Subcutaneous adipose tissue (tissue), 4 donors: Measurements from ENCODE around the gene BHLHA9. TPM values are rescaled to one million over a fixed set of nuclear protein-coding genes. Genes with fewer than 3 reads are reported as not detected.

ENCODE experiments used
- total RNA-seq, 4 donors: library from RNA; depleted of rRNA; stranded (reverse); fragments of >200 nt; gene quantifications; one replicate each; pipeline ENCODE4 v1.1.0, GENCODE V29; 2016
- TF ChIP-seq, protein P1 (sequence below): fragments of 450-650 bp; IDR thresholded peaks from one replicate; pipeline ENCODE4 v1.5.1; 2016; ENCODE audit warnings: low read depth, mild to moderate bottlenecking, control low read depth, antibody characterized with exemption, moderate library complexity

BHLHA9 gene
- total RNA-seq, 4 donors from 2014 or later, result not detected

GRCh38 chr17:1301546-1301945 is 31.3 kb downstream of the BHLHA9 start:
- TF ChIP-seq, protein P1, sequence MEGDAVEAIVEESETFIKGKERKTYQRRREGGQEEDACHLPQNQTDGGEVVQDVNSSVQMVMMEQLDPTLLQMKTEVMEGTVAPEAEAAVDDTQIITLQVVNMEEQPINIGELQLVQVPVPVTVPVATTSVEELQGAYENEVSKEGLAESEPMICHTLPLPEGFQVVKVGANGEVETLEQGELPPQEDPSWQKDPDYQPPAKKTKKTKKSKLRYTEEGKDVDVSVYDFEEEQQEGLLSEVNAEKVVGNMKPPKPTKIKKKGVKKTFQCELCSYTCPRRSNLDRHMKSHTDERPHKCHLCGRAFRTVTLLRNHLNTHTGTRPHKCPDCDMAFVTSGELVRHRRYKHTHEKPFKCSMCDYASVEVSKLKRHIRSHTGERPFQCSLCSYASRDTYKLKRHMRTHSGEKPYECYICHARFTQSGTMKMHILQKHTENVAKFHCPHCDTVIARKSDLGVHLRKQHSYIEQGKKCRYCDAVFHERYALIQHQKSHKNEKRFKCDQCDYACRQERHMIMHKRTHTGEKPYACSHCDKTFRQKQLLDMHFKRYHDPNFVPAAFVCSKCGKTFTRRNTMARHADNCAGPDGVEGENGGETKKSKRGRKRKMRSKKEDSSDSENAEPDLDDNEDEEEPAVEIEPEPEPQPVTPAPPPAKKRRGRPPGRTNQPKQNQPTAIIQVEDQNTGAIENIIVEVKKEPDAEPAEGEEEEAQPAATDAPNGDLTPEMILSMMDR, result no peak

- TF ChIP-seq, protein P1, result no peak
Observed at GRCh38 chr17:1302761-1303160, 32.5 kb downstream of the BHLHA9 start.

- TF ChIP-seq, protein P1, result no peak
Observed at GRCh38 chr17:1304522-1304921, 34.3 kb downstream of the BHLHA9 start.

DNA sequence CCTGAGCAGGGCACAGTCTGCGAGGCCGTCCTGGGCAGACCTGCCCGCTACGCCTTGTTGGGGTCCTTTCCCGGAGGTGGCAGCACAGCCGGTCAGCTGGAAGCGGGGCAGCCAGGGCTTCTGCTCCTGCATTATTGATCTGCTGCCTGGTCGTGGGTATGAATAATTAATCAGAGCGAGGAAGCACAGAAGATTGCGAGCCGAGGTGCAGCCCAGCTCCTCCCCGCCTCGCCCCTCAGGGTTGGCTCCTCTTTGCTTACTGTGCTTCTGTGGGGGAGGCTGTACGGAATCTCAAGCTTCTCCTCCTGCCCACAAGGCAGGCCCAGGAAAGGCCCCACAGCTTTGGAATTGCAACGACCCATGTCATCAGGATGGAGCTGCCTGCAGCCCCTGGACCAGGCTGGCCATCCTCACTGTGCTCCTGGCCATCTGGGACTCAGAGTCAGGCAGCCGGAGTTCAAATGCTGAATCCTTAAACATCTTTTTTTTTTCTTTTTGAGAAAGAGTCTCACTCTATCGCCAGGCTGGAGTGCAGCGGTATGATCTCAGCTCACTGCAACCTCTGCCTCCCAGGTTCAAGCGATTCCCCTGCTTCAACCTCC is 34.8 kb downstream of the BHLHA9 start:
- TF ChIP-seq, protein P1, result no peak

- TF ChIP-seq, protein P1, result no peak
Observed at GRCh38 chr17:1312261-1312870, 42.1 kb downstream of the BHLHA9 start.

DNA sequence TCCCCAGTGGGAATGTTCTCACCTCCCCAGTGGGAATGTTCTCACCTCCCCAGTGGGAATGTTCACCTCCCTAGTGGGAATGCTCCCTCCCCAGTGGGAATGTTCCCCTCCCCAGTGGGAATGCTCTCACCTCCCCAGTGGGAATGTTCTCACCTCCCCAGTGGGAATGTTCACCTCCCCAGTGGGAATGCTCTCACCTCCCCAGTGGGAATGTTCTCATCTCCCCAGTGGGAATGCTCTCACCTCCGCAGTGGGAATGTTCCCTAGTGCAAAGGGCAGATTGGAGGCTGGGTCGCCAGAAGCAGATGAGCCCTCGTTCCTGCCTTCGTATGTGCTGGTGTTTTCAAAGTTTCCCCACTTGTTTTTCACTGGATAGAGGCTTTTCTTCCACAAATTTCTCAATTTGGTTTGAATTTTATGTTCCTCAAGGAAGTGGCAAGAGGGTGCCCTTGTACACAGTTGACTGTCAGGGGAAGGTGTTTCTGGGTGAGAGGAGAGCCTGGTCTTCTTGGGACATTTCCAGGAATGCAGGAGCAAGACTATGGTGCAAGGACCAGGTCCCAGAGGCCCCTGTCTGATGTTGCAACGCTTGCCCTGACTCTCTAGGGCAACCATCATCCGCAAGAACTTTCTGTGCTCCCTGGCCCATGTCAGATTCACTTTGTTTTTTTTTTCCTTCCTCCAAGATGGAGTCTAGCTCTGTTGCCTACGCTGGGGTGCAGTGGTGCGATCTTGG is 43.2 kb downstream of the BHLHA9 start:
- TF ChIP-seq, protein P1, result no peak

DNA sequence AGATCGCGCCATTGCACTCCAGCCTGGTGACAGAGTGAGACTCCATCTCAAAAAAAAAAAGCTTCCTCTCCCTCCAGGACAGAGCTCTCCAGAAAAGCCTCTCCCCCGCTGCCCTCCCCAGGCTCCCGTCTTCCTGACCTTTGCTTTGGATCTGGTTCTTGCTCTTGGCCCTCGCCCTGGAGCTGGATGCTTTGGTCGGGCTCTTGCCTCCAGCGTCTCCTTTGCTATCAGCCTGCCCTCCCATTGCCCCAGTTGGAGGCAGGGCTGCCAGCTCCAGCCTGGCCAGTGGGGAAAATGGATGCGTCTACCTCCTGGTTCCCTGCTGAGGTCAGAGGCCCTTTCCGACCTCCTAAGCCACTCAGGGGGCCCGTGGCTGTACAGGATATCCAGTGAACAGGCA is 45.2 kb downstream of the BHLHA9 start:
- TF ChIP-seq, protein P1, result no peak
